Stimulated activated CD4-positive, alpha-beta T cell treated with anti-CD3 and anti-CD28 coated beads, Interleukin-12 subunit alpha, Interleukin-12 subunit beta, amount 100 ng/mL, for 24 hours (primary cell): ENCODE data around the gene OR56A1.
"Not testable (repeated sequence)": the region's sequence is repeated elsewhere in the genome, so short reads cannot be mapped to it uniquely, and the experiment has no call there.

Experiments
- DNase-seq, 2 experiments: peaks; one replicate each; pipeline ENCODE4 v3.0.0-alpha.2; 2020; ENCODE audit warnings: low read depth in 2 of 2

OR56A1 gene, protein sequence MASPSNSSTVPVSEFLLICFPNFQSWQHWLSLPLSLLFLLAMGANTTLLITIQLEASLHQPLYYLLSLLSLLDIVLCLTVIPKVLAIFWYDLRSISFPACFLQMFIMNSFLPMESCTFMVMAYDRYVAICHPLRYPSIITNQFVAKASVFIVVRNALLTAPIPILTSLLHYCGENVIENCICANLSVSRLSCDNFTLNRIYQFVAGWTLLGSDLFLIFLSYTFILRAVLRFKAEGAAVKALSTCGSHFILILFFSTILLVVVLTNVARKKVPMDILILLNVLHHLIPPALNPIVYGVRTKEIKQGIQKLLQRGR

GRCh38 chr11:6030708-6031405 lies at the start of gene OR56A1:
TSS of gene OR56A1 (minus strand) at chr11:6030758. CDS start at chr11:6027692, 3,066 bp downstream.
- no peak for DNase-seq

- no peak for DNase-seq
Measured at GRCh38 chr11:6079463-6079862, 48.9 kb upstream of the OR56A1 start.

GRCh38 chr11:6077723-6078122 lies 47.2 kb upstream of the OR56A1 start:
- DNase-seq = no peak

DNA sequence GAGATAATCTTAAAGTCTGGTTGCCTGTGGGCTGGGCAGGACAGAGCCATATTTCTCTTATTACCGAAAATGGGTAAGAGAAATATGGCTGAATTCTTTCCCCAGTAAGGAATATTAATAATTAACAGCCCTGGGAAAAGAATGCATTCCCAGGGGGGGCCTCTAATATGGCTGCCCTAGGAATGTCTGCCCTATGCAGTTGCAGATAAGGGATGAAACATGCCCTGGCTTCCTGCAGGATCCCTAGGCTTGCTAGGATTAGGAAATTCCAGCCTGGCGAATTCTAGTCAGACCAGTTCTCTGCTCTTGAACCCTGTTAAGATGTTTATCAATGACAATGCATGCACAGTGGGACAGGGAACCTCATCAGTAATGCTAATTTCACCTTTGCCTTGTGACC lies 45.9 kb upstream of the OR56A1 start:
- not testable (repeated sequence) for DNase-seq

DNA sequence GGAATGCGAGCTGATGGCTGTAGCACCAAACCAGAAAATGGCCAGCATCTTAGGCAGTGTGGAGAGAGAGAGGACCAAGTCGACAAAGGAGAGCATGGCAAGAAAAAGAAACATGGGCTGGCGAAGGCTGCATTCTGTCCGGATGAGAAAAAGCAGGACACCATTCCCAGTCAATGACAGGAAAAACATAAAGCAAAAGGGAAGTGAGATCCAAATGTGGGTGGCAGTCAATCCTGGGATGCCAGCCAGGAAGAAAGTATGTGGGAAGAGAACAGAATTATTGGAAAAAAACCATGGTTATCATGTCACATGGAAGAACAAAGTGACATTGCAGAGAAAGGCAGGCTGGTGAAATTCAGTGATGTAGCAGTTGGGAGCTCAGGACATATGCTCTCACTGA lies 36.9 kb upstream of the OR56A1 start:
- DNase-seq = no peak

GRCh38 chr11:6062691-6063358 lies 32.3 kb upstream of the OR56A1 start:
- DNase-seq = no peak

GRCh38 chr11:6061475-6061874 lies 30.9 kb upstream of the OR56A1 start:
- DNase-seq = no peak

- no peak for DNase-seq
Measured at GRCh38 chr11:6057452-6057851, 26.9 kb upstream of the OR56A1 start.

DNA sequence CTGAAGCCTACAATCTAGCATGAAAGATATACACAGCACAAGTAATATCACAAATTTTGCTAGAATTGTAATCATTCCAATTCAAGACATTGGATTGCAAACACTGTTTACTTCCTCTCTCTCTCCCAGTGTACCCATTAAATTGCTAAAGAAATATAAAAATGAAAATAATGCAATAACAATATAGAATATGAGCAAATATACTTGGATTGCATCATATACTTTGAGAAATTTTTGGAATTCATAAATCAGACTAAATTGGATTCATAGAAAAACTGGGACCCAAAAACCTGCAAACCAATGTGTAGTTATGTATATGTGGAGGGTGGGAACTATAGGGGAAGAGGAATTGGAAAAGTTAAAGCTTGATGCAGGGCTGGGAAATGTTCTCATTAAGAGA lies 25.0 kb upstream of the OR56A1 start:
- no peak for DNase-seq

DNA sequence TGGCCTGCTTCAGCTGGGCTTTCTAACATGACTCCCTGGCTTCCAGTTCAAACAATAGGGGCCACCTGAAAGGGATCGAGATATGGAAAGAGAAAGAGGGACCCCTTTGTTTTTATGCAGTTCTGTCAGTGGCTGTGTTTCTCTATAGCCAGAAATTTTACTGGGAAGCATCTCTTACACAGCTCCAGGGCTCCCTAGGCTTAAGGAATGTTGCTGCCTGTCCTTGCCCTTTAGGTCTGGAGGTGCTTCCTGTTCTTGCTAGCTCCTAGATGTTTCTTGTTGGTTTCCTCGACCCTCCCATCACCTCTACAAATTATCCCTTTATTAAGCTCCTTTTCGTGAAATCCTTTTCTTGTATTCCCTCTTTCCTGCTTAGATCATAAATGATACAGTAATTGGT lies 21.8 kb upstream of the OR56A1 start:
- no peak for DNase-seq

GRCh38 chr11:6040874-6041273 lies 10.3 kb upstream of the OR56A1 start:
- no peak for DNase-seq

DNA sequence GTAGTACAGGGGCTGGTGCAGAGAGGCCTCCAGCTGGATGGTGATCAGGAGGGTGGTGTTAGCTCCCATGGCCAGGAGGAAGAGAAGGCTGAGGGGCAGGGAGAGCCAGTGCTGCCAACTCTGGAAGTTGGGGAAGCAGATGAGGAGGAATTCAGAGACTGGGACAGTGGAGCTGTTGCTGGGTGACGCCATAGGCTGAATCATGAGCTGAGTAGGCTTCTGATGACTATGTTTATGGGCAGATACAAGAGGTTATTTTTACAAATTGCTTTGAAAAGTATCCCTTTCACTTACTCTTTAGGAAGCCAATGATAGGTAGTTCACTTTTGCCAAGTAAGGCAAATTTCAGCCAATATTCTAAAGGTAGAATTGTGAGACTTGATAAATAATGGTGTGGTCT lies 3.1 kb downstream of the OR56A1 start:
- DNase-seq = no peak

GRCh38 chr11:6025056-6025455 lies 5.5 kb downstream of the OR56A1 start:
- DNase-seq = no peak

DNA sequence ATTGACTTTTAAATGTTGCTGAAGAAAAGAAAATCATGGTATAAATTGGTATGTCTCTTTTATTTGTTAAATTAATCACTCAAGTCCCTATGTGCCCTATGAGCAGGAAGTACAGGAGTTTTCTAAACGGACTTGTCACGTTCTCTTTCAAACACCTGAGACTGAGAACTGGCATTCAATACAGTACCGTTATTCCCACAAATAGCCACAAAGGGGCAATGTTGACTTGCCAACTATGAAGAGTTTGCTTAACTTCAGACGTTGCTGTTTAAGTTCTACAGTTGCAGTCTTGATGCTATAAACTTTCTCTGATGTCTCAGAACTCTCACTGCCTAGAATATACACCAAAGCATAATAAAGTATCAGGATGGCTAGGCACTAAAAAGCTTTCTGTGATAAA lies 7.6 kb downstream of the OR56A1 start:
- no peak for DNase-seq

DNA sequence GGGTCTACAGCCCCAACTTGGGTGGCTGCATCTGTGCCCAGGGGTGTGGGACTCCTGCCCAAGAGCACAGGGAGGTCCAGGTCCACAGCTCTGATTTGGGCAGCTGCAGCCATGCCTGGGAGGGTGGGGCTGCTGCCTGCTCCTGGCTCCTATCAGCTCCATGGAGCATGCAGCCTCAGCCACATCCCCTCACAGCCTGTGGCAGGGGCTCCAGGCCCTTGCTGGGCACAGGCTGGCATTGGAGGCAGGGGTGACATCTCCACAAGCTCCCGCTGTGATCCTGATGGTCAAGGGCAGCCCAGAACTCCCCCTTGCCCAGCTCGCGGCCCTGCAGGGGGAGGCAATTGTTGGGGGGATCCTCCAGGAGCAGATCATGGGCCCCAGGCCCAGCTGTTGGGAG lies 17.5 kb downstream of the OR56A1 start:
- no peak for DNase-seq

DNA sequence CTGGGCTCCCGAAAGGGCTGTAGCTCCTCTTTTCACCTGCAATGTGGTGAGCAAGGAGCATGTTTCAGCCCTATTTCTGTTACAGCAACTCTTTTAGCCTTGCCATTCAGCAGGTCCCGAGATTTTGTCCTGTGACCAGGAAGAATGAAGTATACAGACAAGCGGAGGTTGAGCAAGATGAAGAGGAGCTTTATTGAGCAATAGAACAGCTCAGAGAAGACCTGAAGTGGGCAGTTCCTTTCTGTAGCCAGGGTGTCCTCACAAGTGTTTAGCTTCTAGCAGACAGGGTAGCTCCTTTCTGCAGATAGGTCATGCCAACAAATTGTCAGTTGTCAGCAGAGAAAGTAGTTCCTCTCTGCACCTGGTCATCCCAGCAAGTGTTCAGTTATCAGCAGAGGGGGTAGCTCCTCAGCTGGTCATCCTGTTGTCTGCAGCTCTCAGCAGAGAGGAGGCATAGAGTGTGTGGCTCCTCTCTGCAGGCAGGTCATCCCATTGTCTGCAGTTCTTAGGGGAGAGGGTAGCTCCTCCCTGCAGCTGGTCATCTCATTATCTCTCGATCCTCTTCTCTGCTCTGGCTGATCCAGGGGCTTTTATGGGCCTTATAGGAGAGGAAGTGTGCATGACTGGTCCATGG lies 18.4 kb downstream of the OR56A1 start:
- DNase-seq = no peak

GRCh38 chr11:6006846-6007245 lies 23.7 kb downstream of the OR56A1 start, which contains the start of gene OR56A4:
TSS of gene OR56A4 (minus strand) at chr11:6006946. CDS start at chr11:6002992, 3,954 bp downstream.
- no peak for DNase-seq

DNA sequence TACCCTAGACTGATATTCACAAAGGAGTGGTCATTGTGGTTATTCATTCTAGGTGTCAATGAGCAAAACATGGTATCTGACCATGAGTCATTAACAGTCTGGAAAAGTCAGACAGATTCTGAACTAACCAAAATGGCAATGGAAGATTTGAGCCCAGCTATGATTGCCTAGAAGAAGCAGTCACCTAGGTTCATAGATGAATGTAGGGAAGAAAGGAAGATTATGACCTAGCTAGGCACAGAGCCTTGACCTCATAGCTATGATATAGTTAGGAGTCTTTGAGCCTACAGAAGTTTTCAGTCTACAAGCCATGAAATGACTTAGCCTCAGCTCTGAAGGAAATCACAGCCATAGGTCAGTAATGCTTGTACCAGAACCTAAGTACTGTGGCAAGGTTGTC lies 24.2 kb downstream of the OR56A1 start:
- no peak for DNase-seq

DNA sequence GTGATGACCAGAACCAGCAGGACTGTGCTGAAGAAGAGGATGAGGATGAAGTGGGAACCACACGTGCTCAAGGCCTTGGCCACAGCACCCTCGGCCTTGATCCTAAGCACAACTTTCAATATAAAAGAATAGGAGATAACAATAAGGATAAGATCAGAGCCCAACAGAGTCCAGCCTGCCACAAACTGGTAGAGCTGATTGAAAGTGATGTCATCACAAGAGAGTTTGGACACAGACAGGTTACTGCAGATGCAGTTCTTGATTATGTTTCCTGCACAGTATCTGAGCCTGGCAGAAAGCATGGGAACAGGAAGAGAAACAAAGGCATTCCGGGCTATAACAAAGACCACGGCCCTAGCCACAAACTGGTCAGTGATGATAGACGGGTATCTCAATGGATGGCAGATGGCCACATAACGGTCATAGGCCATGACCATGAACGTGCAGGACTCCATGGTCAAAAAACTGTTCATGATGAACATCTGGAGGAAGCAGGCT lies 28.3 kb downstream of the OR56A1 start:
- DNase-seq = no peak

DNA sequence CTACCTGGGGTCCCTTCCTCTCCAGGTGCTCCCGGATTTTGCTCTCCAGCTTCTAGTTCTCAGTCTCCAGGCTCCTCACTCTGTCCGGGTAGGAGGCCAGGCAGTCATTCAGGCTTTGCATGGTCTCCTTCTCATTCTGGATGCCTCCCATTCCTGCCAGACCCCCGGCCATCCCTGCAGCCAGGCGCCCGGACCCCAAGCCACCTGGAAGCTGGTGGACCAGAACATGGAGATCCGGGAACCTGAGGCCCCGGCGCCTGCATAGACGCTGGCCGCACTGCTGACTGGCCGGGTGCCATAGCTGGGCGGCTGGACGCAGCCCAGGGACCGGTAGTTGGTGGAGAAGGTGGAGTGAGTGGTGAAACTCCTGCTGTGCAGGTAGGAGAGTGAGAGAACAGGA lies 35.8 kb downstream of the OR56A1 start:
- no peak for DNase-seq

GRCh38 chr11:5992604-5993251 lies 37.8 kb downstream of the OR56A1 start:
- DNase-seq = no peak

GRCh38 chr11:5992150-5992549 lies 38.4 kb downstream of the OR56A1 start:
- DNase-seq = no peak
